ENCODE results near the gene ACAN. TPM values are rescaled to one million over a fixed set of nuclear protein-coding genes. Genes with fewer than 3 reads are reported as not detected.
A peak's percentile ranks its signal among the peaks of the same experiment; 100 is the strongest.

ACAN gene
- total and polyA plus RNA-seq, 2 donors from 2014 or later: 2.8 to 10.3 TPM

DNA sequence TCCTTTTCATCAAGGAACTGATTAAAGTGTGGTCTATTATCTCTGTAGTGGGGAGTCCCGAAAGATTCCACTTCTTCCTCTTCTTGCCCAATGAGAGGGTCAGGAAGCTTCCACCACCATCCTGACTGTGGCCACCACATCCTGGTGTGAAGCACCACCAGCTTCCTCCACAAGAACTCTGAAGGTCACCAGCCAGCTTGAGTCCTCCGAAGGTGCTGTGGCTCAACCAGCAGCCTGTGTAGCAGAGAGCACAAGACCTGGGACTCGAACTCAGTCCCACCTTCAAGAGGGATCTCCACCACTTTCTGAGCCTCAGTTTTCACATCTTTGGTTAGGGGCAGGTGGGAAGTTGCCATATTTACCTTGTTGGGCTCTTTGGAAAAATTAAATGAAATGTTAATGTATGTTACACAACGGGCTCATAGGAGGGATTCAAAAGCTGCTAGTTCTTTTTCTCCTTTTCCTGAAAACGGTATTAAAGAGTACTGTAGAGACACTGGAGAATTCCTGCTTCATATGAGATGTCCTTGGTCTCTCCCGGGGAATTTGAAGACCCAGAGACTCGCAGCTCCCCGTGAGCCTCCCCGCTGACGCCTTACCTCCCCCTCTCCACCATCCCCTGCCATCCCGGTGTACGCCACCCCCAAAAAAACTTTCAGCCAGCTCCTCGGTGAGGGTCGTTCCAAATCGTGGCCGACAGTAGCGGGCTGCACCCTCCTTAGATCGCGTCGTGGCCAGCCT lies 816 bp upstream of the ACAN start:
- FAIRE-seq (no peak), DNase-seq (no peak)
- no peak overlapping the region for H3K9ac ChIP-seq (ENCODE audit: low read length in 3 of 3)
- no peaks in the 10 kb centered on the region for H3K9me3 ChIP-seq (ENCODE audit: control insufficient read depth in 2 of 3, insufficient read depth in 1 of 3, low read length in 3 of 3)
- no peak overlapping the region for H3K27ac ChIP-seq (ENCODE audit: low read depth in 2 of 2, low read length in 2 of 2)
- H3K4me1 ChIP-seq (ENCODE audit: control insufficient read depth in 2 of 3, insufficient read depth in 2 of 3, low read depth in 1 of 3, low read length in 3 of 3): no peaks in the 10 kb centered on the region
- peaks cover 4% of the 10 kb centered on the region for H3K27me3 ChIP-seq (ENCODE audit: control insufficient read depth, insufficient read depth, low read length)
- no peaks in the 10 kb centered on the region for H3K36me3 ChIP-seq (ENCODE audit: control insufficient read depth in 2 of 3, insufficient read depth in 3 of 3, low read length in 3 of 3)
- intact Hi-C loops (cut with DNase I): no loop called here
- TF ChIP-seq, protein P1, sequence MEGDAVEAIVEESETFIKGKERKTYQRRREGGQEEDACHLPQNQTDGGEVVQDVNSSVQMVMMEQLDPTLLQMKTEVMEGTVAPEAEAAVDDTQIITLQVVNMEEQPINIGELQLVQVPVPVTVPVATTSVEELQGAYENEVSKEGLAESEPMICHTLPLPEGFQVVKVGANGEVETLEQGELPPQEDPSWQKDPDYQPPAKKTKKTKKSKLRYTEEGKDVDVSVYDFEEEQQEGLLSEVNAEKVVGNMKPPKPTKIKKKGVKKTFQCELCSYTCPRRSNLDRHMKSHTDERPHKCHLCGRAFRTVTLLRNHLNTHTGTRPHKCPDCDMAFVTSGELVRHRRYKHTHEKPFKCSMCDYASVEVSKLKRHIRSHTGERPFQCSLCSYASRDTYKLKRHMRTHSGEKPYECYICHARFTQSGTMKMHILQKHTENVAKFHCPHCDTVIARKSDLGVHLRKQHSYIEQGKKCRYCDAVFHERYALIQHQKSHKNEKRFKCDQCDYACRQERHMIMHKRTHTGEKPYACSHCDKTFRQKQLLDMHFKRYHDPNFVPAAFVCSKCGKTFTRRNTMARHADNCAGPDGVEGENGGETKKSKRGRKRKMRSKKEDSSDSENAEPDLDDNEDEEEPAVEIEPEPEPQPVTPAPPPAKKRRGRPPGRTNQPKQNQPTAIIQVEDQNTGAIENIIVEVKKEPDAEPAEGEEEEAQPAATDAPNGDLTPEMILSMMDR (IDR thresholded peaks at IDR 0.05; ENCODE audit: borderline replicate concordance, extremely low read depth, insufficient read depth): no peak
- no peak overlapping the region for H3K4me3 ChIP-seq (ENCODE audit: low read length in 3 of 3)

DNA sequence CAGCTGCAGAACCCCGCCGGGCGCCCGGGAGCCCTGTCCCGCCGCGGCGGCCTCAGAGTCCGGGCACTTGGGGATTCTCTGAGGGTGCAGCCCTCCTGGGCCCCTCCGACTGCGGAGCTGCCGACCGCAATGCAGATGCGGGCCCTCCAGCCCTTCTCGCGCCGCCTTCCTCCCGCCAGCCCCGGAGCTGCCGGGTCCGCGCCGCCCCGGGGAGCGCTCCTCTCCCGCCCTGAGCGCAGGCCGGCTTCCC lies 320 bp upstream of the ACAN start:
- Histone ChIP-seq H3K4me3 (ENCODE audit: low read length in 3 of 3) (no peak overlapping the region), H3K9me3 (ENCODE audit: control insufficient read depth in 2 of 3, insufficient read depth in 1 of 3, low read length in 3 of 3) (no peaks in the 10 kb centered on the region), H3K27ac (ENCODE audit: low read depth in 2 of 2, low read length in 2 of 2) (no peak overlapping the region), H3K9ac (ENCODE audit: low read length in 3 of 3) (no peak overlapping the region), H3K27me3 (ENCODE audit: control insufficient read depth, insufficient read depth, low read length) (peaks cover 4% of the 10 kb centered on the region), H3K36me3 (ENCODE audit: control insufficient read depth in 2 of 3, insufficient read depth in 3 of 3, low read length in 3 of 3) (no peaks in the 10 kb centered on the region), H3K4me1 (ENCODE audit: control insufficient read depth in 2 of 3, insufficient read depth in 2 of 3, low read depth in 1 of 3, low read length in 3 of 3) (no peaks in the 10 kb centered on the region)
- FAIRE-seq: no peak
- peak in 1 of 5 donors; percentile 22 for DNase-seq
- TF ChIP-seq, protein P1 (IDR thresholded peaks at IDR 0.05; ENCODE audit: borderline replicate concordance, extremely low read depth, insufficient read depth): no peak
- intact Hi-C loops (cut with DNase I): no loop called here

DNA sequence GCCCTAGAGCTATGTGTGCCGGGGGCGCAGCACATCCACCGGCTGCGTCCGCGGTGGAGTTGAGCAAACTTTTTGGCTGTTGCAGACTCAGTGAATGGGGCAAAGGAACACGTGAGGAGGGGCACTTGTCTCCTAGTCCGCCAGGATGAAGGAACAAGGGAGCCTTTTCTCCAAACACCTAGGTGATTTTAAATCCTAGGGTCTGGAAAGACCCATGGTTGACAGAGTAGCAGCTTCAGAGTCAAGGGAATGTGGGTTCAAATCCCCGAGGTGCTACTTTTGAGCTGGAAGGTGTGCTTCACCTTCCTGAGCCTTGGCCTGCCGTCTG lies 648 bp downstream of the ACAN start:
- FAIRE-seq (no peak), DNase-seq (no peak)
- Histone ChIP-seq H3K9ac (ENCODE audit: low read length in 3 of 3) (no peak overlapping the region), H3K27ac (ENCODE audit: low read depth in 2 of 2, low read length in 2 of 2) (no peak overlapping the region), H3K4me3 (ENCODE audit: low read length in 3 of 3) (no peak overlapping the region), H3K27me3 (ENCODE audit: control insufficient read depth, insufficient read depth, low read length) (peaks cover 4% of the 10 kb centered on the region), H3K36me3 (ENCODE audit: control insufficient read depth in 2 of 3, insufficient read depth in 3 of 3, low read length in 3 of 3) (no peaks in the 10 kb centered on the region), H3K4me1 (ENCODE audit: control insufficient read depth in 2 of 3, insufficient read depth in 2 of 3, low read depth in 1 of 3, low read length in 3 of 3) (no peaks in the 10 kb centered on the region), H3K9me3 (ENCODE audit: control insufficient read depth in 2 of 3, insufficient read depth in 1 of 3, low read length in 3 of 3) (no peaks in the 10 kb centered on the region)
- intact Hi-C loops (cut with DNase I): no loop called here
- TF ChIP-seq, protein P1 (IDR thresholded peaks at IDR 0.05; ENCODE audit: borderline replicate concordance, extremely low read depth, insufficient read depth): no peak

DNA sequence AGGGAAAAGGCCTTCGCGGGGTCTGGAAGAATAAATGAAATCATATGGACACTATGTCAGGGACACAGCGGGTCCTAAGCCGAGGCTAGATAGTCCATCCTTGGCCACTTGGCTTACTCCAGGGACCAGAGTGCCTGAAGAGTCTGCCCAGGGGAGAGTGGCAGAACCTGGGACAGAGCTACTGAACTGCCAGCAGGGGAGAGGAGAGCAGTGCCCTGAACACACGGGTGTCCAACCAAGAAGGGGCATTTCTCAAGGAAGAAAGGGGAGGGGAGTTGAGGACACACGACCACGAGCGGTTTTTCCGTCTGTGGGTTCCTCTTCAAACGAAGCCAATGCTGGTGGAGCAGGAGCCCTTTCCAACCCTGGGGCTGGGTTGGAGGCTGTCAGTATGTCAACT lies 1.0 kb downstream of the ACAN start:
- DNase-seq (no peak), FAIRE-seq (no peak)
- Histone ChIP-seq H3K9ac (ENCODE audit: low read length in 3 of 3) (no peak overlapping the region), H3K4me3 (ENCODE audit: low read length in 3 of 3) (no peak overlapping the region), H3K27ac (ENCODE audit: low read depth in 2 of 2, low read length in 2 of 2) (no peak overlapping the region), H3K27me3 (ENCODE audit: control insufficient read depth, insufficient read depth, low read length) (peaks cover 4% of the 10 kb centered on the region), H3K4me1 (ENCODE audit: control insufficient read depth in 2 of 3, insufficient read depth in 2 of 3, low read depth in 1 of 3, low read length in 3 of 3) (no peaks in the 10 kb centered on the region), H3K9me3 (ENCODE audit: control insufficient read depth in 2 of 3, insufficient read depth in 1 of 3, low read length in 3 of 3) (no peaks in the 10 kb centered on the region), H3K36me3 (ENCODE audit: control insufficient read depth in 2 of 3, insufficient read depth in 3 of 3, low read length in 3 of 3) (no peaks in the 10 kb centered on the region)
- intact Hi-C loops (cut with DNase I): no loop called here
- TF ChIP-seq, protein P1 (IDR thresholded peaks at IDR 0.05; ENCODE audit: borderline replicate concordance, extremely low read depth, insufficient read depth): no peak
